SKM-1 (cell line): ENCODE measurements around the gene VWC2L.

Experiments used
- DNase-seq: peaks from one replicate; lab custom pipeline; 2025; ENCODE audit not compliant: unreplicated experiment; lab: John Stamatoyannopoulos, UW

Gene VWC2L

DNA sequence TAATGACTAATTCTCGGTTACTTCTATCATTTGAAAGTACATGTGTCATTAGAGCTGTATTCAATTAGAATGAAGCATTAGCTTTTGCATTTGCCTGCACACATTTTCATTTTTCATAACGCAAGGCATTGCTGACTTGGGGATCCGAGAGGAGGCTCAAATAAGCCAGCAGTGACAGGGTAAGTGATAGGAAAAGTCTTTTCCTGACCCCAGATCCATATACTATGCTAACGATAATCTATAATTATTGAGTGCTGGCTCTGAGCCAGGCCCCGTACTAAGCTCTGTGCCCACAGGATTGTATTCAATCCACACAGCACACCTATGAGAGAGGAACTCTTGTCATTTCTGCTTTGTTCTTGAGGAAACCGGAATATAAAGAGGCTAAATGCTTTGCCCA, 168.2 kb downstream of the VWC2L start:
- DNase-seq, result no peak

DNA sequence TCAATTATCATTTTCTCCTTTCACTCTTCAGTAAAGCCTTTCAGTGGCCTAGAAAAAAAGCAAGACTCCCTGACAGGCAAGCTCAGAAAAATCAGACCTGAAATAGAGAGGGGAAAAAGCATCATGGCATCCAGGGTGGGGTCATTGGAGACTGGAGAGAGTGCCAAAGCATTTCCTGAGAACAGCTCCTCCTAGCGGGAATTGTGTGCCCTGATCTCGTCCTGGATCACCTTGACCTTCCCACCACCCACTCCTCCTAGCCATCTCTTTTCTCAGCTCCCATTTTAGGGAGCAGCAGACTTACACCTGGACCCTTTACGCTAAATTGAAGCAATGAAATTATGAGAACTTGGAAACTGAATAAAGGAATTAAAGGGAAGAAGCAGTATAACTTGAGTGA, 176.6 kb downstream of the VWC2L start:
- DNase-seq, result no peak

DNA sequence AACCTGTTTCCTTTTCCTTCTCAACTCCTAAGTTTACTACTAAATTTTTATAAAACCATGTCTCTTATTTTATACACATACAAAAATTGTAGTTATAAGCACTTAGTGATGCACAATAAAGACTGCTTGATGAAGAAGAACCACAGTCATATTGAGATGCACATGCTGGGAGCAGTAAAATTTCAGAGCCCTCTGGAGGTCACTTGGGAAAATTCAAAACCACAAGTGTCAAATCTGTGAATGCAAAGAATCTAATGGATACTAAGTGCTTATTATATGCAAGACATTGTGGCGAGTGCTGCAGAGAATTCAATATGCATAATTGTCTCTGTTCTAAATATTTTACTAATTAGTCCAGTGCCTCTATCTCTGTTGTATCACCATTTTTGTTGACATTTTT, 180.5 kb downstream of the VWC2L start:
- DNase-seq, result no peak

DNA sequence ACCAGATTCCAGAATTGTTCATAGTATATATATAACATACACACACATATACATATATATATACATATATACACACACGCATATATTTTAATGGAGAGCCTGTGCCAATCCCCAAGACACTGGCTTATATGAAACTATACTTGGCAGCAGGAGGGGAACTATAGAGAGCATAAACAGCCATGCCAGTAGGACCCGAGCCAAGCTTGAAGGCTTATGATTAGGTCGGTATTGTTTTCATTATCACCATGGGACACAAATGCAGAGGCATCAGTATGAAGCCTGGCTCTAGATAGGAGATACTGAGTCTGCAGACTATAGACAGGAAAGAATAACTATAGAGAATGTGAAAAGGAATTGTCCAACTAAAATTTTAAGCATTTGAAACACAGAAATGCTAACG, 181.2 kb downstream of the VWC2L start:
- no peak for DNase-seq

DNA sequence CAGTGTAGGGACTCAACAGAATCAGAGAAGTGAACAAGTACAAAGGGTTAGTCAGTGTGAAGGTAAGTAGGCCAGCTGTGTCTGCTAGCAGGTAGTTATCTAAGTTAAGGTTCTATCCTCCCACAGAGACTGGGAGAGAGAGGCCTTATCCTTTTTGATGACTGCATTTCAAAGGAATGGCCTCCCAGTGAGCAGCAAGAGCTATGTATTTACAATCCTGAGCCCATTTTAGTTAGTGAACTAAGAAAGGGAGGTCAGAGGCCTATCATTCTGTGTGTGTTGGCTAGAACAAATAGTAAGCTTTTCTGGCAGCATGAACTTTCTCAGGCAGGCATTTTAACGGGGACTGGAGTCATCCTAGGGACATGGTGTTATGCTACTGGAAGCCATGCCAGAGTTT, 182.9 kb downstream of the VWC2L start:
- DNase-seq, result no peak

DNA sequence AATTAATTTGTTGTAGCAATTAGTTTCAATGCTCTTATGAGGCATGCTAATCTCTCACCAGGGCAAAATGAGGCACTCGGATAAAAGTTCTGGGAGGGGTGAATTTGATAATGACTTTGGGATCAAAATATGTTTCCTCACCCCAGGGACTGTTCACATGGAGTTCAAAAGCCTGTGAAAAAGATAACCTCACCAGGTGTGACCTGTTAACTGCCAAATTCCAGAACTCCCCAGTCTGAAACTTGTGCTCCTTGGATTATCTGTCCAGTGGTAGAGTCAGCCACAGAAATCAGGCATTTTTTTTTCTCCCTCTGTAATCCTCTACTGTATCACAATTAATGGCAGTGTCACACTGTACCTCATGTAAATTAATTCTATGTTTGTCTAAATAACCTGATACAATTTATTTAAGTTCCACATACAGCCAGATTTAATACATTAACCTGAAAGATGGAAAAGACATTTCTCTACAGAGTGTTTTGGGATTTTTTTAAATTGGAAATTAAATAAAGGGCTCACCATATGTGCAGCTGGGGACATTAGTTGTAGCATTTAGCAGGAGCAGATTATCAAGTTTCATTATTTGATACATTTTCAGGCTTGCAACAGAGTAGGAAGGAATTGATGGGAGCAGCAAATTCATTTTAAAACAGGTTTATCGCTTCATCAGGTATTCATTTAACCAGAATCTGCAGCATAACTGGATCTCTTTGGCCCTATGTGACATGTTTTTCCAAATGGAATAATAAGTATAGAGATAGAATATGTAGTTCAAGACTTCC, 191.2 kb downstream of the VWC2L start:
- DNase-seq, result no peak

DNA sequence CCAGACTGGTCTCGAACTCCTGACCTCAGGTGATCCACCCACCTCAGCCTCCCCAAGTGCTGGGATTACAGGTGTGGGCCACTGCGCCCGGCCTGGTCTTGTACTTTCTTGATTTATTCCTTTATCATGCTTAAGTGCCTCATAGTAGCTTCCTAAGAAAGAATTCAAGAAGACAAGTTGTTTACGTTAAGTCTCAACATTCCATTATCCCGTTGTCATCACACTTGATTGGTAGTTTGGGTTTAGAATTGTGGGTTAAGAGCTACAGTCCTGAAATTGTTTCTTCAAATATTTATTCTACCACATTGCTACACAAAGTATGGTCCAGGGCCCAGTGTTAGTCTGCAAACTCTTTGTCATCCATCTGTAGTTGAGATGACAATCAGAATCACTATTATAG, 194.0 kb downstream of the VWC2L start:
- no peak for DNase-seq

DNA sequence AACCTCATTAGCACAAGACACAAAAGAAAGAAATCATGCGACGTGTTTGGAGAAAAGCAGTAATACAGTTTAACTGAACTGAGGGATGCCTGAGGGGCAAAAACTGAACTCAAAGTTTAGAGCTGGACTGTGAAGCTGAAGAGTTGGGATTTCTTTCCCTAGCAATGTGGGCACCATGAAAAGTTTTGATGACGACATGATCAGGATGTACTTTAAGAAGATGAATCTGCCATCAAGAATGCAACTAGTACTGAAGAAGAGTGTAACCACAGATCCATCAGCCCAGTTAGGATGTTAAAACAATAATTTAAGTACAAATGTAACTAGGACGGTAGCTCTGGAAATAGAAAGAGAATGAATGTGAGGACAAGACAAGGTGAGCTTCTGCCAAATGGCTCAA, 196.2 kb downstream of the VWC2L start:
- DNase-seq, result no peak

DNA sequence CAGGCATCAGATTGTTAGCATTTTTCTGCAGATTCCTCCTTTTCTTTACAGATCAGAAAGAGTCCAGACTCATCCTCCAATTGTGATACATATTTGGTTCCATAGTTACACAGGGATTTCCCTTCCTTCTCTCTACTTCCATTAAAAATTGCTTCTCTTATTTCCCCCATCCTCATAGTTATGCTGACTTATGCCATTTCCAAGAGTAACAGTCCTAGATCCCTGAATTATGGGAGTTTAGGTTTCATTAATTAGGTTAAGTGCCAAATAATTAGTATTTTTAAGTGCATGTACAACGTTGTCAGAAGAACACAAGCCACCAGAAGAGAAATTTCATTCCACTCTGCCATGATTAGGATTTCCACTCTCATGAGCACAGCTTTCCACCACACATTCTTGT, 200.2 kb downstream of the VWC2L start:
- no peak for DNase-seq

DNA sequence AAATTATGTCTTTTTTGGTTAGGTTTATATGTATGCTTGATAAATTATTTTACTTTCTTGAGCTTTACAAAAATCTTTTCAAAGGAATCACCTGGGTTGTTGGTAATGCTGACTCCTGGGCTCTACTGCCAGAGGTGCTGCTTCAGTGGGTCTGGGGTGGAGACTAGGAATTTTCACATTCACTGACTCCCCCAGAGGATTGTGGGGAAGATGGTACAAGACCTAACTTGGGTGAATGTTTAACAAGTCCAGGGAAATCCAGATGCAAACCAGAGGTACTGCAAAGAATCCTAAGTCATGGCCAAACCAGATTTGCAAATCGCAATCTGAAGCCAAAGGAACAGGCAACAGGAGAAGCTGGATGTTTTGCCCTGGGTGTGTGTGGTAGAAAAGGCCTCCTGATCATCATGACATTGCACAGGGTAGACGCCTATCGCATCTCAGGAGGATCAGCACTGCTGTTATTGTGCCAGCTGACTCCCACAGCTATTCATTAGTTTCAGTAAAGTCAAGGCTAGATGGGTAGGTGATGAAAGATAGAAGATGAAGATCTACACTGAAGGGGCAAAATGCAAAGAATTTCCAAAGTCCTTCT, 213.4 kb downstream of the VWC2L start:
- DNase-seq, result no peak

DNA sequence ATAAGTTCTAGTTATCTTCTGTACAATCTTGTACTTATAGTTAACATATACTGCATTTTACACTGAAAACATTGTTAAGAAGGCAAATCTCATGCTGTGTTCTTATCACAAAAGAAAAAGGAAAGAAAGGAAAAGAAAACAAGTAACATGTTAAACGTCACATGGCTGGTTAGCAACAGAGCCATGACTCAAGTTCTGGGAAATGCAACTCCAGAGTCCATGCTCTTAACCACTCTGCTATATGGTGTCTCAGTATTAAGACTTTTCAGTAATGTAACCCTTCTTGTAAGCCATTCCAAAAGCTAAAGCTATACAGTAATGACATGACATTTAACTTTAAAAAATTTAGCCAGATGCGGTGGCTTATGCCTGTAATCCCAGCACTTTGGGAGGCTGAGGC, 217.2 kb downstream of the VWC2L start:
- DNase-seq, result no peak
